Activated T-helper 1 cell treated with anti-CD3 and anti-CD28 coated beads, Interleukin-12 subunit alpha, Interleukin-12 subunit beta, Interleukin-2, Interleukin-4 antibody, amounts not matched to agents 30 ng/mL and 10 ng/mL and 1 ng/mL, durations not matched to agents 14 hours and 24 hours and 36 hours (primary cell): ENCODE measurements around the gene THAP3. TPM values are rescaled to one million over a fixed set of nuclear protein-coding genes. Genes with fewer than 3 reads are reported as not detected.
"Not testable (repeated sequence)": the region's sequence is repeated elsewhere in the genome, so short reads cannot be mapped to it uniquely, and the experiment has no call there.

Experiments
- DNase-seq: peaks from one replicate; pipeline ENCODE4 v3.0.0; 2021; ENCODE audit warnings: low spot score
- H3K27ac Mint-ChIP-seq: one replicate; pipeline ENCODE4 v1.8.0; 2021; ENCODE audit warnings: mild to moderate bottlenecking, mixed read lengths
- H3K27me3 Mint-ChIP-seq: one replicate; pipeline ENCODE4 v1.8.0; 2022; ENCODE audit warnings: mild to moderate bottlenecking, moderate library complexity, mixed read lengths; ENCODE audit not compliant: insufficient read depth
- H3K36me3 Mint-ChIP-seq: one replicate; pipeline ENCODE4 v1.8.0; 2021; ENCODE audit warnings: low read depth, mixed read lengths
- H3K4me1 Mint-ChIP-seq: one replicate; pipeline ENCODE4 v1.8.0; 2021; ENCODE audit warnings: low read depth, mixed read lengths
- H3K4me3 Mint-ChIP-seq: one replicate; pipeline ENCODE4 v1.8.0; 2021; ENCODE audit warnings: mild to moderate bottlenecking, moderate library complexity, mixed read lengths
- H3K9me3 Mint-ChIP-seq: one replicate; pipeline ENCODE4 v1.8.0; 2021; ENCODE audit warnings: mixed read lengths
- intact Hi-C: fragments of 100-400 bp; cut with micrococcal nuclease; formaldehyde crosslinking; loops from one replicate; pipeline ENCODE4 v1.15.1; 2024
- total RNA-seq: library from RNA; stranded (reverse); gene quantifications from 2 replicates; pipeline ENCODE4 v1.2.3, GENCODE V29; 2022

Gene THAP3
- total RNA-seq, 1 donor from 2014 or later, result 22.2 TPM

DNA sequence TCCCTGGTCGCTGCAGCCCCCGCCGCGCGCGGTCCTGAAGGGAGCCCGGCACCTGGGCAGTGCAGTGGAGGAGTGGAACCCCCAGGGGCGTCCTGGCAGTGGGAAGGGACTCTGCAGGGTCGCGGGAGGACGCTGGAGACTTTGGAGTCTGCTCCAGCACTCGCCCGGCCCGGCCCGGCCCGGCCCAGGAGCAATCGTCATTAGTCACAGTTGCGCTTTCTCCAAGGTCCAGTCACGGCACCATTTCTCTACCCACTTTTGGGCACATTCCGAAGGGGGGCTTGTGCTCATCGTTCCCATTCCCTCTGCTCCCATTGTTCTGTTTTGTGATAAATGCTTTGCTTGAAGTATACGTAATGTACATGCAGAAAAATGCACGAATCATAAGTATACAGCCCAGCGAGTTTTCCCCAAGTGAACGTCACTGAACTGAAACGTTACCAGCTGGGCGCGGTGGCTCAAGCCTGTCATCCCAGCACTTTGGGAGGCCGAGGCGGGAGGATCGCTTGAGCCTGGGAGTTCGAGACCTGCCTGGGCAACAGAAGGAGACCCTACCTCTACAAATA, 999 bp downstream of the THAP3 start:
- Mint-ChIP-seq H3K9me3 (no peaks in the 10 kb centered on the region), H3K4me1 (peaks cover 24% of the 10 kb centered on the region), H3K27me3 (no peaks in the 10 kb centered on the region), H3K4me3 (peak overlapping the region; percentile 96), H3K27ac (peak overlapping the region; percentile 86), H3K36me3 (peaks cover 31% of the 10 kb centered on the region)
- intact Hi-C loops, result loop anchor here (1.0 to 5.0 kb wide), 6 partner anchors 12 to 133 kb away; partner anchors contain the start of genes DNAJC11, NOL9, PHF13 and PLEKHG5
- DNase-seq, result no peak

DNA sequence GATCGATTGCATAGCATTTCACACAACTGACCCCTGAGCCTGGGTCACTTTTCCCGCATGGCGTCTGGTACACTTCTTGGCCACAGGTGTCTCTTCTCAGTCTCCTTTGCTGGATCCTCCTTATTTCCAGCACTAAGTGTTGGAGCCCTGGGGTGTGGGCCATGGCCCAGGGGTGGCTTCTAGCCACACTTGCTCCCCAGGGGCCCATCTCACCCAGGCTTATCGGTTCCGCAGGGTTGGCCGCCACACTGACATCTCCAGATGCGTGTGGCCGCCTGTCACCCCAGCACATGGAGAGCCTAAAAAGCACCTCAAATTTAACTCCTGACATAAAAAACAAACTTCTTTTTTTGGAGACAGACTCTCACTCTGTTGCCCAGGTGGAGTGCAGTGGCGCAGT, 2.4 kb downstream of the THAP3 start:
- intact Hi-C loops, result loop anchor here (5.0 kb wide), 1 partner anchor 135 kb away; the partner anchor contains the start of gene PLEKHG5
- Mint-ChIP-seq H3K36me3 (peaks cover 25% of the 10 kb centered on the region), H3K9me3 (no peaks in the 10 kb centered on the region), H3K27ac (no peak overlapping the region), H3K4me1 (peaks cover 24% of the 10 kb centered on the region), H3K4me3 (peak overlapping the region; percentile 96), H3K27me3 (no peaks in the 10 kb centered on the region)
- no peak for DNase-seq

DNA sequence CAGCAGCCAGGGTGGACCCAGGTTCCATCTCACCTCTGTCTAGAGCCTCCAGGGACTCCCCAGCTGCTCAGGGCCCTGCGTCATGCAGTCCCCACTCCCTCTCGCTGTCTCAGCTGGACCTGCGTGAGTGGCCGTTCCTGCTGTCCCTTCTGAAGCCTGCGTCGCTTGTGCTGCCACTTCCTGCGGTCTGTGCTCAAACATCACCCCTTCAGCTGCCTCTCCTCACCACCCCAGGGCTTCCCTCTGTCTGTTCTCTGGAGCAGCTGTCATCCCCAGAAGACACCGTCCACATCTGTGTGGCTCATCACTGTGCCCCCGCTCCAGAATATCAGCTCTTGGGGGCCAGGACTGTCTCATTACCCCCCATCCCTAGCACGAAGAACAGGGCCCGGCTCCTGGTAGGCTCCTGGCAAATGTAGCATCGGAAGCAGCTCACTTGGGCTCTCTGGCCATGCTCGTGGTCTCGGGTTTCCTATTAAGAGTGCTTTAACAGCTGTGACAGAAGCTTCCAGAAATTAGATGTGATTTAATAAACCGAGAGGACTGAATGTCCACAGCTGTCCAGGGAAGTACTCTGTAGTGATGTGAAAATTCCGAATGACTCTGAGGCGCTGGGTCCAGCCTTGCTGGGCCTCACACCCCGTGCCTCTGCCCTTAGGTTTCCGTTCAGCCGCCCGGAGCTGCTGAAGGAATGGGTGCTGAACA, 3.3 kb downstream of the THAP3 start:
- H3K27me3 Mint-ChIP-seq, result no peaks in the 10 kb centered on the region
- no peaks in the 10 kb centered on the region for H3K9me3 Mint-ChIP-seq
- DNase-seq, result no peak
- peaks cover 24% of the 10 kb centered on the region for H3K4me1 Mint-ChIP-seq
- peak overlapping the region; percentile 64 for H3K4me3 Mint-ChIP-seq
- peaks cover 22% of the 10 kb centered on the region for H3K36me3 Mint-ChIP-seq
- intact Hi-C loops, result loop anchor here (5.0 kb wide), 1 partner anchor 136 kb away; the partner anchor contains the start of gene PLEKHG5
- H3K27ac Mint-ChIP-seq, result peak overlapping the region; percentile 53

DNA sequence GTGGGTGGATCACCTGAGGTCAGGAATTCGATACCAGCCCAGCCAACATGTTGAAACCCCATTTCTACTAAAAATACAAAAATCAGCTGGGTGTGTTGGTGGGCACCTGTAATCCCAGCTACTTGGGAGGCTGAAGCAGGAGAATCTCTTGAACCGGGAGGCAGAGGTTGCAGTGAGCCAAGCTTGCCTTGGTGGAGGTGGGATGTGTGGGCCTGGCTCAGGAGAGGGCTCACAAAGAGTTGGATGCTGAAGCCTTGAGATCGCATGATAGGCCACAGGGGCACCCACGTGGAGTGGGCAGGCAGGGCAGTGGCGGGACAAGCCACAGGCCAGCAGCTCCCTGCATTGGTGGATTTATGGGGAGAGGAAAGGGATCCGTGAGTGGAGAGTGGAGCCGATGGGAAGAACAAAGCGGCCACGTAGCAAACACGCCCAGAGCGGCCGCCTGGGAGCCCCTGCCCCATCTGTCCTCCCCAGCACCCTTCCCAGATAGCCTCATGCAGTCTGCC, 4.4 kb downstream of the THAP3 start:
- H3K27me3 Mint-ChIP-seq, result no peaks in the 10 kb centered on the region
- no peak overlapping the region for H3K27ac Mint-ChIP-seq
- H3K9me3 Mint-ChIP-seq, result no peaks in the 10 kb centered on the region
- H3K36me3 Mint-ChIP-seq, result peaks cover 22% of the 10 kb centered on the region
- DNase-seq, result no peak
- intact Hi-C loops, result loop anchor here (5.0 kb wide), 1 partner anchor 137 kb away; the partner anchor contains the start of gene PLEKHG5
- no peak overlapping the region for H3K4me3 Mint-ChIP-seq
- peaks cover 24% of the 10 kb centered on the region for H3K4me1 Mint-ChIP-seq

DNA sequence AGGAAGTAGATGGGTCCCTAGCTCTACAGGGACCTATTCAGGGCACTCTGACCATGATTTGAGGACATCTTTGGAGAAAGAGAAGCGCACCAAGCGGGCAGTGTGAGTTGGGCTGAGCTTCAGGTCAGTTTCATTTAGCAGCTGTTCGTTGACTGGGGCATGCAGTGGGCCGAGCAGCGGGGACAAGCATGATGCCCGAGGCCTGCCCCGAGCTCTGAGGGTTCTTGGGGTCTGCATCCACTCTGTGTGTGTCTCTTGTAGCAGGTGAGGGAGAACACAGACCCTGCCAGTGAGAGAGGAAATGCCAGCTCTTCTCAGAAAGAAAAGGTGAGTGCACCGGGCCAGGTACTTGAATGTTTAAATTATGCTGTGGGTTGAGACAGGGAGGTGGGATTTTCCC, 5.4 kb downstream of the THAP3 start:
- H3K9me3 Mint-ChIP-seq, result no peaks in the 10 kb centered on the region
- no peak overlapping the region for H3K4me3 Mint-ChIP-seq
- no peak for DNase-seq
- H3K36me3 Mint-ChIP-seq, result peaks cover 24% of the 10 kb centered on the region
- H3K27ac Mint-ChIP-seq, result peak overlapping the region; percentile 18
- peaks cover 19% of the 10 kb centered on the region for H3K4me1 Mint-ChIP-seq
- H3K27me3 Mint-ChIP-seq, result no peaks in the 10 kb centered on the region
- intact Hi-C loops, result no loop called here

DNA sequence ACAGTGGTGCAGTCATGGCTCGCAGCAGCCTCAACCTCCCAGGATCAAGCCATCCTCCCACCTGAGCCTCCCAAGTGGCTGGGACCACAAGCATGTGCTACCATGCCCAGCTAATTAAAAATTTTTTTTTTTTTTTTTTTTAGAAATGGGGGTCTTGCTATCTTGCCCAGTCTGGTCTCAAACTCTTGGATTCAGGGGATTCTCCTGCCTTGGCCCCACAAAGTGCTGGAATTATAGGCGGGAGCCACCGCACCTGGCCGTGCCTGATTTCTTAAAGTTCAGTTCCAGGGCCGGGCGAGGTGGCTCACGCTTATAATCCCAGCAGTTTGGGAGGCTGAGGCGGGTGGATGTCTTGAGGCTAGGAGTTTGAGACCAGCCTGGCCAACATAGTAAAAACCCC, 6.4 kb downstream of the THAP3 start:
- H3K9me3 Mint-ChIP-seq, result no peaks in the 10 kb centered on the region
- peaks cover 15% of the 10 kb centered on the region for H3K4me1 Mint-ChIP-seq
- H3K4me3 Mint-ChIP-seq, result no peak overlapping the region
- intact Hi-C loops, result no loop called here
- no peak overlapping the region for H3K27ac Mint-ChIP-seq
- no peak for DNase-seq
- peaks cover 26% of the 10 kb centered on the region for H3K36me3 Mint-ChIP-seq
- H3K27me3 Mint-ChIP-seq, result no peaks in the 10 kb centered on the region

DNA sequence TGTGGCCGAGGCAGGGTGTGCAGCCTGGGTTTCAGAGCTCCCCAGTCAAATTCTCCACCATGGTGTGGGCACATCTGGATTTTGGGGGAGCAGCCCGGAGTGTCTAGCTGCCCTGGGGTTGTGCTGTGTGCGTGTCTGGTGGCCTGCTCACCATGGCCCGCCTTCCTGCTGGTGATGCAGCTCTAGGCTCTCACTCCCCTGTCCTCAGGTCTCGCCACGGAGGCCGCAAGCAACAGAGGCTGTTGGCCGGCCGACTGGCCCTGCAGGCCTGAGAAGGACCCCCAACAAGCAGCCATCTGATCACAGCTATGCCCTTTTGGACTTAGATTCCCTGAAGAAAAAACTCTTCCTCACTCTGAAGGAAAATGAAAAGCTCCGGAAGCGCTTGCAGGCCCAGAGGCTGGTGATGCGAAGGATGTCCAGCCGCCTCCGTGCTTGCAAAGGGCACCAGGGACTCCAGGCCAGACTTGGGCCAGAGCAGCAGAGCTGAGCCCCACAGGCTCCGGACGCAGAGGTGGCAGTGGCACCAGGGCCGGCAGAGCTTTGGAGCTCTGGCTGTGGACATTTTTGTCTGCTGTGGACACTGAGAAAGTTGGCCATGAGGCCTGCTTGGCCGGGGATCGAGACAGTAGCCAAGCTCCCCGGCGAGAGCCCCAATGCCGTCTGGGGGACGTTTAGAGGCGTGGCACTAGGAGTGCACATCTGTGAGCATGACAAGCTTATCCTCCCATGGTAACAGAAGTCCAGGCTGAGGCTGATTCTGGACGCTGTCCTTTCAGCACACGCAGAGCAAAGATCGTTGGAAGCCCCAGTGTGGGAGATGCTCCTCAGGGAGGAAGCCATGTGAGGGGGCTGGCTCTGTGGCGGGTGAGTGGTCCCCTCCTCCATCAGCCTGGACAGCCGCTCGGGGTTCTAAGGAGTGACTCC, 8.2 kb downstream of the THAP3 start:
- Mint-ChIP-seq H3K9me3 (no peaks in the 10 kb centered on the region), H3K4me1 (peaks cover under 1% of the 10 kb centered on the region), H3K27me3 (no peaks in the 10 kb centered on the region), H3K27ac (no peak overlapping the region), H3K36me3 (peaks cover 25% of the 10 kb centered on the region), H3K4me3 (no peak overlapping the region)
- intact Hi-C loops, result no loop called here
- no peak for DNase-seq

DNA sequence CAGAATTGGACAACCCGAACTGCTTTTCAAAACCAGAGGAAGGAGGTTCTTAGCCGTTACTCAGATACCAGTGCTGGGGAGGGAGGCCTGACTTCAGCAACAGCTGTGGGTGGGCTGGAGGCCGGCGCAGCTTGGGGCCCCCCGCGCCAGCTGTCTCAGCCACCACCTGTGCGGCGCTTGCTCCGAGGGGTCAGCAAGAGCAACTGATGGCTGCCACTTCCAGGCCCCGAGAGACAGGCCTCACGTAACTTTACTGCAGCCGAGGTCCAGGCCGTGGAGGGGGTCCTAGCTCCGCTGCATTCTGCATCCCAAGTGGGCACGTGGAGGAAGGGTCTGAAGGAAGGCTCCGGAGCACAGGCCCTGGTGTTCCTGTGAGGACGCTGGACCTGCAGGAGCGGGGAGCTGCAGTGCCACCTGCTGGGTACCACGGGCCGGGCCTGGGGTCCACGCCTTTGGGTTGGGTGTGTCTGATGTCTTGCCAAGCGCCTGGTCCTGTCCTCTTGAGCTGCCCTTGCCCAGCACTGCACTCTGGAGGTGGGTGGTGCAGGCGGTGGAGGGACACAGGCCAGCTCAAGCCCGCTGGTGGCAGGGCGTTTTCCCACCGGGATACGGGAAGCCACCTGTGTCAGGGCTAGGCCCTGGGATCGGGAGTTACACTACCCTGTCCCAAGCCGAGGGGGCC, 9.8 kb downstream of the THAP3 start:
- peaks cover 24% of the 10 kb centered on the region for H3K36me3 Mint-ChIP-seq
- no peak overlapping the region for H3K27ac Mint-ChIP-seq
- no peak overlapping the region for H3K4me3 Mint-ChIP-seq
- no peak for DNase-seq
- no peaks in the 10 kb centered on the region for H3K4me1 Mint-ChIP-seq
- intact Hi-C loops, result no loop called here
- H3K27me3 Mint-ChIP-seq, result no peaks in the 10 kb centered on the region
- no peaks in the 10 kb centered on the region for H3K9me3 Mint-ChIP-seq

DNA sequence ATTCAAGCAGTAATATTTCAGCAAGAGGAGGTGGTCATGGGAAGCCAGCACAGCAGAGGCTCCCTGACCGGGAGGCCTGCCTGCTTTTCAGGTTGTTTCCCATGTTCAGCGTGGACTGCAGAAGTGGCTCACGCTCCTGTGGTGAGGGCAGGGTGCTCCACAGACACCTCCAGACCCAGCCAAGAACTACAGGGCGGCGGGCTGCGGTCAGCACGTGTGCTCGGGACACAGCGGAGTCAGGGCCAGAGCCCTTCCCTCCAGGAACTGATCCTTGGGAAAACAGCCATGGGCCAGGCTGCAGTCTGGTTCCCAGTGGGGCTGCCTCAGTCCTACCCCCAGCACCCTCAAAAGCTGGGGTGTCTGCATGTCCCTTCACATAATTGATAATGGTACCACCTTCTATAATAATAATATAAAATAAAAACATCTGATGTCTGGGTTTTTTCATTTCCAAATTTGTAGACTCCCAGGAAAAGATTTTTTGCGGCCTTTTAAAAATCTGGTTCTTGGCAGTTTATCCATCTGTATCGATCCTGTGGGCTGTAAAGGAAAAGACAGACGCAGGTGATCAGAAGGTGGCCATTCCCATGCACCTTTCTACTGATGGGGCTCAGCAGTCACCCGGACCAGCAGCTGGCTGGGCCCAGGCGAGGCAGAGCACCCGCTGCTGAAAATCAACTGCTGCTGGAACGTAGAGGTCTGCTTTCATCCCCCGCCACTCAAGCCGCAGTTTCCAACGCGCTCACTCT, 10.7 kb downstream of the THAP3 start:
- Mint-ChIP-seq H3K4me3 (no peak overlapping the region), H3K9me3 (no peaks in the 10 kb centered on the region), H3K27me3 (no peaks in the 10 kb centered on the region), H3K4me1 (no peaks in the 10 kb centered on the region), H3K36me3 (peaks cover 20% of the 10 kb centered on the region), H3K27ac (no peak overlapping the region)
- DNase-seq, result no peak
- intact Hi-C loops, result no loop called here

DNA sequence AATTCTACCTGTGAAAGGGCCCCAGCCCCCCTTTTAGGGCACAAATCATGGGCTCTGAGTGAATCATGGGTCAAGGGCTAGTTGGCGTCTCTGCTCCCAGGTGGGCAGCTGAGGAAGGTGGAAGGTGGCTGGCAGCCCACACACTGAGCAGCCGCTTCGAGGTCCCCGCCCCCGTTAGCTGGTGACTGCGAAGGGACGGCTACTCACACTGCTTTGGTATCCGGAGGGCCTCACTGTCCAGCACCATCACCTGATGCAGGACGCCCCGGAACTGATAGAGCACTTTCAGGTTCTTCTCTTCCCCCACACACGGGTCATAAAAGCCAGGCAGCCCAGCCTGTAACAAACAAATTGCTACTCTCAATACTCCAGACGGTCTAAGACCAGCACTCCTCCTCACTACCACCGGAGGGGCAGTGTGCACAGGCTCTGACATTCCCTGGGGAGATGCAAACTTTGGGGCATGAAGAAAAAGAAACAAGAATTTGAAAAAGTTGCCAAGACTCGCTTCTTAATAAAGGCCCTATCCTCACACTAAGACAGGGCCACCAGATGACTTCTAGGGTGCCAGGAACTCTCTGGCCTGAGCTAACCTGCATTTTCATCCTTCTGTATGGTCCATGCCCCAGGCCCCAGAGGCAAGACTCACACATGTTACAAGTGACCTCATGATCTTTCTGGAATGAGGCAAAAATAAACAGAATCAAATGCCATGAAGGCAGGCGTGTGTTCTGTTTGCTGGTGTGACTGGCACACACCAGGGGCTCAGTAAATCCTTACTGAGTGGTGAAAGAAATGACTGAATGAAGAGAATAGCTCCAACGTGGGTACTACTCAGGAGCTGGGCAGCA, 11.5 kb downstream of the THAP3 start:
- intact Hi-C loops, result no loop called here
- no peak for DNase-seq
- H3K4me1 Mint-ChIP-seq, result no peaks in the 10 kb centered on the region

DNA sequence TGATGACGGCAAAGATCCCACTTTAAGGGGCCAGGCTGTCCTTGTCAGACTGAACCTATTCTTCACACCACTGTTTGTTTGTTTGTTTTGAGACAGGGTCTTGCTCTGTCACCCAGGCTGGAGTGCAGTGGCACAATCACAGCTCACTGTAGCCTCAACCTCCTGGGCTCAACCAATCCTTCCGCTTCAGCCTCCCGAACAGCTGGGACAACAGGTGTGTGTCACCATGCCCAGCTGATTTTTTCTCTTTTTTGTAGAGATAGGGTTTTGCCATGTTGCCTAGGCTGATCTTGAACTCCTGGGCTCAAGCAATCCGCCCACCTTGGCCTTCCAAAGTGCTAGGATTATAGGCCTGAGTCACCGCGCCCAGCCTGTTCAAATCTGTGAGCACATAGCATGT, 12.1 kb downstream of the THAP3 start:
- DNase-seq, H3K4me3 Mint-ChIP-seq, H3K27me3 Mint-ChIP-seq, intact Hi-C loops, H3K4me1 Mint-ChIP-seq, H3K9me3 Mint-ChIP-seq, H3K27ac Mint-ChIP-seq: not testable (repeated sequence)
- H3K36me3 Mint-ChIP-seq, result peaks cover 21% of the 10 kb centered on the region

More for the DNA sequence above, 11.5 kb downstream of the THAP3 start:
- H3K9me3 Mint-ChIP-seq, result no peaks in the 10 kb centered on the region
- H3K4me3 Mint-ChIP-seq, result no peak overlapping the region
- peaks cover 19% of the 10 kb centered on the region for H3K36me3 Mint-ChIP-seq
- H3K27ac Mint-ChIP-seq, result no peak overlapping the region
- no peaks in the 10 kb centered on the region for H3K27me3 Mint-ChIP-seq
